Measurements from ENCODE around the gene P2RX4.
A peak's percentile ranks its signal among the peaks of the same experiment; 100 is the strongest.
"Not testable (repeated sequence)": the region's sequence is repeated elsewhere in the genome, so short reads cannot be mapped to it uniquely, and the experiment has no call there.

P2RX4 gene

DNA sequence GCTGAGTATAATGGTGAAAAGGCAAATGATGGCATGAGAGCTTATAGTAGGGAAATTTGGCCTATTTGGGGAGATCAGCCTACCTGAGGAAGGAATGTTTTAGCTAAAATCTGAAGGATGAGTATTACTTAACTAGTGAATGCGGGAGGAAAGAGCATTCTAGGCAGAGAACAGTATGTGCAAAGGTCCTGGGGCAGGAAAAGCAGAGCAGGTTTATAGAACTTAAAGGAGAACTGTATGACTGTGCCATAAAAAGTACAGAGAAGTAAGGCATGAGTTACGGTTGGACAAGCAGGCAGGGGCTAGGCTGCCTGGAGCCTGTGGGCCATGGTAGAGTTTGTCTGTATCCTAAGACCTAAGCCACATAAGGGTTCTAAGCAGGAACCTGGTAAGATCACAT, 21.7 kb upstream of the P2RX4 start:
- DNase-seq, result no peak

DNA sequence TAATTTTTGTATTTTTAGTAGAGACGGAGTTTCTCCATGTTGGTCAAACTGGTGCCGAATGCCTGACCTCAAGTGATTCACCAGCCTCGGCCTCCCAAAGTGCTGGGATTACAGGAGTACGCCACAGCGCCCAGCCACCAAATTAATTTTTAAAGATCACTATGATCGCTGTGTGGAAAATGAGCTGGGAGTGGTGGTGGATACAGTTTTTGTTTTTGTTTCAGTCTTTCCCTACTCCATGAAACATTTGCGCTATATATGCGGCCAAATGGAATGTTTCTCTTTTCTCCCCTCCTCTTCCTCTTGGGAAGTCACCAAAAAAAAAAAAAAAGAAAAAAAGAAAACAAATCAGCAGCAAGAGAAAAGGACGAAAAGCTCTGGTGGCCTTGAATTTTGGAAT, 20.8 kb upstream of the P2RX4 start:
- no peak for DNase-seq

DNA sequence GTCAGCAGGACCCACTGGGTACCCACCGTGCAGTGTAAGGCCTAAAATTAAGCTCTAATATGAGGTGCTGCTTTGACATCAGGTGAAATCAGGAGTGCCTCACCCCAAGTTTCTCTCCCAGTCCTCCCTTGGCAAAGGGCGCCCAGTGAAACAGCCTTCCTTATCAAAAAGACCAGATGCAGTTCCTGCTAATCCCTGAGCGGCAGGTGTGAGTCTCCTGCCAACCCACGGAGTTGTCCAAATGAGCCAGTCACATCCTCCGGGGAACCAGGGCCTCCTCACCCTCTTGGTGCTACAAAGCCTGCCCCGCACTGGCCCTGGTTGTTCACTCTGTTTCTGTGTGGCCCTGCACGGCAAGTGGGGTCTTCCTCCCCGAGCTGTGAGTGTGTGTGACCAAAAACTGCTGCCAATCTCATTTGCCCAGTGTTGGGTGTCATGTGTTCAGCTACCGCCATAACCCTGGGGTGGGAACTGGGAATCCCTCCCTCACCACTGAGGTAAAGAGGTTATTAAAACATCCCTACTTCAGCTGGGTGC, 20.2 kb upstream of the P2RX4 start:
- DNase-seq, result no peak

DNA sequence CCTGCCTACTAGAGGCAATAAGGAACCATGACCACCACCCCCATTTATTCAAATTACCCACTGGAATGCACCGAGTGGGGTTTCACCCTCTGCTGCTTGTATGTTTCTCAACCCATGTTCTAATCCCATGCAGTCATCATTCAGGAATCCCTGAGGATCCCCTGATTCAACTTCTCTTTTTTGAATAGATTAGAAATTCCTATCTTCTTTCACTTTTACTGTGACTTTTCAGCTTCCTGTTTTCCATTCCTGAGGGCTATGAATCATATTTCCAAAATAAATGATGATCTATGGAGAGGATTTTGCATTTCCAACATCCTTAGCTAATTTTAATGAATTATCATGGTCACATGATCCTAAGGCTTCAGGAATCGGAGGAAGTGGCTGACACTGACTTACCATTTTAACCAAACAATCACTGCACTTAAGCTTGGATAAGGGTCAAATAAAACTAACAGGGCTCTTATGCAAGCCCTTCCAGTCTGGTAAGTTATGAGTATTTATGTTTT, 19.4 kb upstream of the P2RX4 start:
- no peak for DNase-seq

DNA sequence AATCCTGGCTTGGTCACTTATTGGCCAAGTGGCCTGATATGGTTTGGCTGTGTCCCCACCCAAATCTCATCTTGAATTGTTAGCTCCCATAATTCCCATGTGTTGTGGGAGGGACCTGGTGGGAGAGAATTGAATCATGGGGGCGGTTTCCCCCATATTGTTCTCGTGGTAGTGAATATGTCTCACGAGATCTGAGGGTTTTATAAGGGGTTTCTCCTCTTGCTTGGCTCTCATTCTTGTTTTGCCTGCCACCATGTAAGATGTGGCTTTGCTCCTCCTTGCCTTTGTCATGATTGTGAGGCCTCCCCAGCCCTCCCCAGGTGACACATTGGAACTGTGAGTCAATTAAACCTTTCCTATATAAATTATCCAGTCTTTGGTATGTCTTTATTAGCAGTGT, 18.8 kb upstream of the P2RX4 start:
- no peak for DNase-seq

DNA sequence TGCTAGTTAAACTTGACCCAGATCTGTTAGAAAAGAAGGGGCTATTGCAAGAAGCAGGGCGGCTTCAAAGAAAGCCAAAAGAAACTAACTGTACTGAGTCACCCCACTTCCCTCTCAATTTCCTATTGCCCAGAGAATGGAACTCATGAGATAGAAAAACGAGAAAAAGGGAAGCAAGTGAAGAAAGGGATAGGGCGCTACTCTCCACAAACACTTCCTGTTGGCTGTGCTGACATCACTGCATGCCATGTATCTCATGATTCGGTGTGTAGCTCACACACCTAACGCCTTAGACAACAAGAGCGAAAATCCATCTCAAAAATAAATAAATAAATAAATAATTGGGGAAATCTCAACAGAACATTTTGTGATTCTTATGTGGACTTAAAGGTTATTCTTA, 13.0 kb upstream of the P2RX4 start:
- DNase-seq, result peak in 2 of 56 donors; percentile 7 to 16

DNA sequence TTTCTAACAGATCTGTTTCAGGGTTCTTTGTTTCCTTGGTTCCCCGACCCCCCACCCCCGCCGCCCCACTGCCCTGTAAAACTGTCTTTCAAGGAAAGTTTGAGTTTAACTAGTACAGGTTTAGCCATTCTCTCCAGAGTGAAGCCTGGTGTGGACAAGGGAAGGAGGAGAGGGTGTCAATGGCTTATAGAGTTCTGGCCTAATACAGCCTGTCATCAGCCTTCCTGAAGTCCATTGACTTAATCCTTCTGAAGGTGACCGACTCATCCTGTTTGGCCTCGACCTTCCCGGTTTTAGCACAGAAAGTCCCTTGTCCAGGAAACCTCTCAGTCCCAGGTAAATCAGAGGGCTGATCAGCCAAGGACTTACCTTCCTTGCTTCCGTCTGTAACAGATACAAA, 11.0 kb upstream of the P2RX4 start:
- DNase-seq, result no peak

DNA sequence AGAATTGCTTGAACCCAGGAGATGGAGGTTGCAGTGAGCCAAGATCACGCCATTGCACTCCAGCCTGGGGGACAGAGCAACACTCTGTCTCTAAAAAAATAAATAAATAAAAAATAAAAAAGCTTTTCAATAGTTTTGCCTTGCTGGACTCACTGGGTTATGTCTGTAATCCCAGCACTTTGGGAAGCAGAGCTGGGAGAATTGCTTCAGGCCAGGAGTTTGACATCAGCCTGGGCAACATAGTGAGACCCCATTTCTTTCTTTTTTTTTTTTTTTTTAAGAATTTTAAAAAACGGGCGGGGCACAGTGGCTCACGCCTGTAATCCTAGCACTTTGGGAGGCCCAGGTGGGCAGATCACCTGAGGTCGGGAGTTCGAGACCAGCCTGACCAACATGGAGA, 8.8 kb upstream of the P2RX4 start:
- not testable (repeated sequence) for DNase-seq

DNA sequence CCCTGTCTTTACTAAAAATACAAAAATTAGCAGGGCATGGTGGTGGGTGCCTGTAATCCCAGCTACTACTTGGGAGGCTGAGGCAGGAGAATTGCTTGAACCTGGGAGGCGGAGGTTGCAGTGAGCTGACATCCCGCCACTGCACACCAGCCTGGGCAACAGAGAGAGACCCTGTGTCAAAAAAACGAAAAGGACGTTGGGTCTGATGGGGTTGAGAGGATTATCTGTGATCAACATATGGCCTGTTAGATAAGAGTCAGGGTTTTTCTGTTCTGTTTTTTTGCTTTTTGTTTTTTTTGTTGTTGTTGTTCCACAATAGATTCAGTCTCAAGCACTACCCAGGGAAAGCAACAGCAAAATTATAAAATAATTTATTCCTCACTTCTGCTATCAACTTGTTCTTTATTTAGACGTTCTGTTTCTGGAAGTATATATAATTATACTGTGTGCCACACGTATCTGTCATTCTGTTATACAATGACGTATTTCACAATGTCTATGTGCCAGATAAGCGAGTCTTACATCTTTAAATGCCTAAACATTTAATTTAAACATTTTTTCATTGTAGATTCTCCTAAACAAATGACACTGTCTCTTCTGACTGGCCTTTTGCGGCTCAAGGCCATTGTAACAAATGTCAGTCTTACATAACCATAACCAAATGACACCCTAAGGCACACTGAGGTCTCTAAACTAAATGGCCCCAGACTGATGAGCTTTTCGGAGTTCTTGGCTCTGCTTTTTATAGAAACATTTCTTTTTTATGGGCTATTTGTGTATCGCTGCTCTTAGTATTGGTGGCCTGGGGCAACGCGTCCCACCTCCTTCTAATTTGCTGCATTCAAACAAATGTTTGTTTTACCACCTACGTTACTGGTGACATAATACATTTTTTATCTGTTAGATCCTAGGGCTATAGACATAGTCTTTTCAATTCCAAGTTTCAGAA, 7.2 kb upstream of the P2RX4 start:
- no peak for DNase-seq

DNA sequence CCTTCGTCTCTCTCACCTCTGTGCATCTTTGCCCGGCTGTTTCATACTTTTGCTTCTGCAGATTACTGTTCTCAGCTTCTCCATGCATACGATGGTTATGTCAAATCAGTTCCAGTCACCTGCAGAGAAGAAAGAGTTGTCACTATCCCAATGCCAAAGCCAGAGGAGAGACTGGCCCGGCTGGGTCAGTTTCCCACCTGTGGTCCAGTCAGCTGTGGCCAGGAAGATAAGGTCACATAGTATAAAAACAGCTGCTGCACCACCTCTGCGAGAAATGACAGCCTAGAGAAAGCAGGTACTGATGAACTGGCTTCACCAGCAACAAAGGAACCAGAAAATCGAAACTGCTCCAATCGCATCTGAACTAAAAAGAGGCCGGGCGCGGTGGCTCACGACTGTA, 6.4 kb upstream of the P2RX4 start:
- DNase-seq, result no peak

DNA sequence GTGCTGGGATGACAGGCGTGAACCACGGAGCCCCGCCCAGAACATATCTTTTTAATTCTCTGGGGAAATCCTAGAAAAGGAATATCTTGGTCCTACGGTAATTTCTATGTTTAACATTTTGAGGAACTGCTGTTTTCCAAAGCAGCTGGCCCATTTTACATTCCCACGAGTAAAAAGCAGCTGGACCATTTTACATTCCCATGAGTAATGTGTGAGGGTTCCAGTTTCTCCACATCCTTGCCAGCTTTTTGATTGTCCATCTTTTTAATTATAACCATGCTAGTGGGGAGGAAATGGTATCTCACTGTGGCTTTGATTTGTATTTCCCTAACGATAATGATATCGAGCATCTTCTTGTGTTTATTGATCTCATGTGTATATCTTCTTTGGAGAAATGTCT, 4.4 kb upstream of the P2RX4 start:
- no peak for DNase-seq

DNA sequence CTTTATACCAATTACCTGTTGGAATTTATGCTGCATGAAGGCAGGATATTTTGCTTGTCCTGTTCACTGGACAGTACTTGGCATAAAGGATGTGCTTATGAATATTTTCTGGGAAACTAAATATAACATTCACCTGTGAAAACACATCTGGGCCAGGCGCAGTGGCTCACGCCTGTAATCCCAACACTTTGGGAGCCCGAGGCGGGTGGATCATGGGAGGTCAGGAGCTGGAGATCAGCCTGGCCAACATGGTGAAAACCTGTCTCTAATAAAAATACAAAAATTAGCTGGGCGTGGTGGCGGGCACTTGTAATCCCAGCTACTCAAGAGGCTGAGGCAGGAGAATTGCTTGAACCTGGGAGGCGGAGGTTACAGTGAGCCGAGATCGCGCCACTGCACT, 1.4 kb upstream of the P2RX4 start:
- DNase-seq, result not testable (repeated sequence)

DNA sequence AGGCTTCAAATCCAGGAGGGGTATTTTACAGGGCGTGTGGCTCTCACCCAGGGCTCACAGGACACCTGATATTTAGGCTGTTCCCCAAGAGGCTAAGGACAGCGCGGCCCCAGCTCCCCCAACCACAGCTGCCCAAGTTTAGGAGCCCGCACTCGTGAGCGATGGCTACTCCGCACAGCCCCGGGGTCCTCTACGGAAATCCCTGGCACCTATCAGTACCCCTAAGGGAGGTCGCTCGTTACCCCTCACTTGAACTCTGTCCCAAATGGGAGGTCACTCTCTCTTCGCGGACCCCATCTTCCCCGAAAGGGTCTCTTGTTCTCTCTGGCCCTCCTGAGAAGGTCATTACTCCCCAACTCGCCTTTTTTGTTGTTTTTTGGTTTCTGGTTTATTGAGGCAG, 708 bp upstream of the P2RX4 start:
- DNase-seq, result peak in 1 of 56 donors; percentile 19

DNA sequence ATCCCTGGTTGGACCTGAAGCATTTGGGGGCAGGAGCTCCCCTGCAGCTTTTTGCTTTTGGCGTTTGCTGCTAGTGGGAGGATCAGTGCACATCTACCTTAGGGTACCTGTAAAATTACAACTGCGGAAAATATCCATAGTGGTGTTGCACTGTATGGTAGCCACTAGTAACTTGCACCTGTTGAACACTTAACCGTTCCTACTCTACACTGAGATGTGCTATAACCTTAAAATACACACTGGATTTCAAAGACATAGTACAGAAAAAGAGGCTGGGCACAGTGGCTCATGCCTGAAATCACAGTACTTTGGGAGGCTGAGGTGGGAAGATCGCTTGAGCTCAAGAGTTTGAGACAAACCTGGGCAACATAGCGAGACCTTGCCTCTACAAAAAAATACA, 2.9 kb downstream of the P2RX4 start:
- DNase-seq, result no peak

DNA sequence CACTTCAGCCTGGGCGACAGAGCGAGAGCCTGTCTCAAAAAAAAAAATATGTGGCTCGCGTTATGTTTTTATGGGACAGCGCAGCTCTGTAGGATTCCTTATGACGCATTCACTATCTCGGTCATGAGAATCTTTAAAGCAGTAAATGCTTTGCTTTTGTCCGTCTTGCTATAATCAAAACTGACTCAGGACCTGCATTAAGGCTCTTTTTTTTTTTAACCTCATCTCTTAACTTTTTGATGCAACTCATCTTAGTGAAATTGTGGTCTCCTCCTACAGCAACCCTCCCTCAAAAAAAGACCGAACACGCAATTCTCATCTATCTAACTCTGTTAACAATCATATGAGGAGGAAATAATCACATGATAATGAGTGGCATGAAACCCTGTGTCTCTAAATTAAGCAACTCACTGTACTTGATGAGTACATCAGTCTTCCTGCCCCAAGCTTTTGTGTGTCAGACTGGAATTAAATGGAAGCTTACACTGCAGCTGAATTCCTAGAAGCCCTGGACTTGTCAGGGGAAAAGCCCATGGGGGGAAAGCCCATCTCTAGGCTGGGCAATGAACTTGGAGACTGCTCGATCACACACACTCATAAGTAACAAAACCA, 4.3 kb downstream of the P2RX4 start:
- DNase-seq, result no peak

DNA sequence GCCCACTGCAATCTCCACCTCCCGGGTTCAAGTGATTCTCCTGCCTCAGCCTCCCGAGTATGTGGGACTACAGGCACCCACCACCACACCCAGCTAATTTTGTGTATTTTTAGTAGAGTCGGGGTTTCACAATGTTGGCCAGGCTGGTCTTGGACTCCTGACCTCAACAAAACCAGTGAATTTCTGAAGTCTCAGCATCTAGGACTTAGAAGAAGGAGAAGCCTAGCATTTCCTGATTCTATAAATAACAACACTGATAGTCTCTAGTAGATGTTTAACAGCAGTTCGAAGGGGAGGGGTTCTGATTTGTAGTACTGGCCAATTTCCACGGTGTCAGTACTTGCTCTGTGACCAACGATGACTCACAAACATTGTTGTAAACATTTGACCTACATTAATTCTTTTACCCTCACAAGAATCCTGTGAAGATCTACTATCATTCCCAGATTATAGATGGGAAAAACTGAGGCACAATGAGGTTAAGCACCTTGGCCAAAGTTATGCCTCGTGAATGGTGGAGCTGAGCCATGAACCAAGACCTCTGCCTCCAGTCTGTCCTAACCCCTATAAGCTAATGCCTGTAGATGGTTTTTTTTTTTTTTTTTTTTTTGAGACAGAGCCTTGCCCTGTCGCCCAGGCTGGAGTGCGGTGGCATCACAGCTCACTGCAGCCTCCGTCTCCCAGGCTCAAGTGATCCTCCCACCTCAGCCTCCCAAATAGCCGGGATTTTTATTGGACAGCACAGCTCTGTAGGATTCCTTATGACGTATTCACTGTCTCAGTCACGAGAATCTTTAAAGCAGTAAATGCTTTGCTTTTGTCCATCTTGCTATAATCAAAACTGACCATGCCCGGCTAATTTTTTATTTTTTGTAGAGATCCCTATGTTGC, 5.2 kb downstream of the P2RX4 start:
- DNase-seq, result peak in 1 of 56 donors; percentile 9

DNA sequence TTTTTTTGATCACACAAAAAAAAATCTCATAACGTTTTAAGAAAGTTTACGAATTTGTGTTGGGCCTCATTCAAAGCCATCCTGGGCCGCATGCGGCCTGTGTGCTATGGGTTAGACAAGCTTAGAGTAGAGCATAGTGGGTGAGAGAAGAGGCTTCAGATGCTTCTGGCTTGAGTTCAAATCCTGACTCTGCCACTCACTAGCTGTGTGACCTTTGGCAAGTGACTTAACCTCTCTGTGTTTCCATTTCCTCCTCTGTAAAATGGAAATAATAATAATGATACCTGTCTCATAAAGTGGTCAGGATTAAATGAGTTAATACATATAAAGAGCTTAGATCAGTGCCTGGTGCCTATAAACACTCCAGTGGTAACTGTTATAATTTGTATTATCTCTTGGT, 6.2 kb downstream of the P2RX4 start:
- DNase-seq, result no peak

DNA sequence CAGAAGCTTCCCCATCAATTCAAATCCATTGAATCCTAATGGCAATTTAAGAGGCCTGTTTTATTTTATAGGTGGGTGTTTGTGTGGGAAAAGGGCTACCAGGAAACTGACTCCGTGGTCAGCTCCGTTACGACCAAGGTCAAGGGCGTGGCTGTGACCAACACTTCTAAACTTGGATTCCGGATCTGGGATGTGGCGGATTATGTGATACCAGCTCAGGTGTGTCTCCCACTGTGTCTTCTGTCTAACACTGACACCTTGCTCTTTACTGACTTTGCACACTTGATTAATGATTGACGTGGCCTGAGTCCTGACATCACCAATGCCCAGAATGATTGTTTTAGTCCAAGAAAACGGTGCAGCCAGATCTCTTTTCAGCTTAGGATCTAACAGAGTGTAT, 7.1 kb downstream of the P2RX4 start:
- no peak for DNase-seq

DNA sequence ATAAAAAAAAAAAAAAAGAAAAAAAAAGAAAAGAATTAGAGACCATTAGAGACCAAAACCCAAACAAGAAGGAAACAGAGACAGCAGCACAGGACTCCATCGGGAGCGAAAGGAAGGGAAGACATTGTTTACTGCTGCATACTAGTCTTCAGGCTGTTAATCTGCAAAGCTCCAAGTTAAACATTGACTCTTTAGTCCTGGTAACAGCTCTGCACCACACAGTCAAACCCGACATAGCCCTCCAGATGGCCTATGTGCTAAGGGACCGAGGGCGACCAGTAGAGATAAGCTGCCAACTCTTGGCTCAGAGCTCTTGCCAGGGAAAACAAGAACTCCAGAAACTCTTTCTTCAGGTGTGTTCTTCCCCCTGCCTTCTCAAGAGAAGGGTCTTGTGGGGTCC, 7.8 kb downstream of the P2RX4 start:
- DNase-seq, result no peak

DNA sequence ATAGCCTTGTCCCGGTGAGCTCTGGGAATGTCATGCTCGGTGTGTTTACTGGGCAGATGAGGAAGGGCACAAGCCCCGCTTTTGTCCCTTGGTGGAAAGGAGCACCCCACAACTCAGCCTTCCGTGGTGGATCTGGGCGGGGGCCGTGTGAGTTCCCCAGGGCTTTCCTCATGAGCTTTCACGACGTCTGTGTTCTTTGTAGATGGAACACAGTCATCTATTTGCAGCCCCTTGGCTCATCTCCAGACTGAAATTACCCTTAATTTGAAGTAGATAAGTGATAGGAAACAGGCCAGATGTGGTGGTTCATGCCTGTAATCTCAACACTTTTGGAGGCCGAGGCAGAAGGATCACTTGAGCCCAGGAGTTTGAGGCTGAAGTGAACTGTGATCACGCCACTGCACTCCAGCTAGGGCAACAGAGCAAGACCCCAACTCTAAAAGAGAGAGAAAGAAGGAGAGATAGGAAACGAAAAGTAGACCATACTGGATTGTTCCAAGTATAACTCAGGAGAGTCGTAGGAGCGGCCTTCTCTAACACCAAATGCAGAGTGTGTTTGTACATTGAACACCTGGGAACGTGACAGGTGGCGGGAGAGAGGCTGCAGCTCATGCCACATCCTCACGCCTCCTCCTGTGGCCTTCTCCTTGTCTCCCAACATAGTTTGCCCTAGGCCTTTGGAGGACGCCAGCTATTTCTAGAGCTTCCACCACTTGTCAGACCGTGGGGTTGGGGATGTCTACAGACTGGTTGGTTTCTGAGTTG, 8.8 kb downstream of the P2RX4 start:
- no peak for DNase-seq
